ENCODE data around the gene AEBP1.

DNA sequence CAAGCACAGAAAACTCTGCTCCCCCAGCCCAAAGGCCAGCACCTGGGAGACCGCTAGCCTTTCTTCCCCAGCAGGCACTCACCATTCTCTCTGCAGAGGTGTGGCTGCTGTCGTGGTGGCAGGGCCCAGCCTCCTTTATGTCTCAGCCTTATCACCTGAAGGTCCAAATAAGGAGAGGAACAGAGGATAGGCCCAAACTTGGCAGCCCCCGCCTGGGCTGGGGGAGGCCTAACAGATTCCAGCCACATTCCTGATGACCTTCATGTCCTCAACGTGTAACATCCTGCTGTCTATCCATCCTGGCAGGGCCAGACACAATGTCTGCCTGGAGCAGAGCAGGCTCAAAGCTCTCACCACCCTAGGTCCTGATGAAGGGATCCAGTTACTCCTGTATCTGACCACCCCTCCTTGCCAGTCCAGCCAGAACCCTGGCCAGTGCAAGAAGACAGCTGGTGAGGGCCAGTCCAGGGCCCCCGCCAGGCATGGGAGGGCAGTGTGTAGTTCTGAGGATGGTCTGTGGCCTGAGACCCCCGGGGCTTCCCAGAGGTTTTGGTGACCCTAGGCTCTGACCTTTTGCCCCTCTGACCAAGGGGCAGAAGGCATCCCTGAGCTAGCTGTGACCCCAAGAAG is 37.2 kb downstream of the AEBP1 start, which contains the start of gene MYL7:
- no peak for TF ChIP-seq CTCF (conservative IDR thresholded peaks at IDR 0.05 in 1 of 2, IDR thresholded peaks at IDR 0.05 in 1 of 2; ENCODE audit: low read depth in 1 of 2, low read length in 2 of 2)
- no peak for TF ChIP-seq EZH2 (IDR thresholded peaks at IDR 0.05; ENCODE audit: low read length, missing control alignments)

Measured in fibroblast of lung (primary cell).